Right kidney (tissue), 9 donors: ENCODE data around the gene FAM184B.

Experiments
- DNase-seq: peaks from one replicate; pipeline ENCODE4 v3.0.0-alpha.2; 2016
- long read RNA-seq, 8 donors: transcript quantifications; one replicate each; lab custom pipeline, GENCODE V29; 2026

FAM184B gene
- long read RNA-seq, donor 1 = 0 reads
- long read RNA-seq, donor 2, full-length matches to known transcripts = 1 of 1 reads
- long read RNA-seq, donor 2, partial matches to known transcripts = 0 of 1 reads
- long read RNA-seq, donor 2, other reads (novel, unspliced or antisense) = 0 of 1 reads
- long read RNA-seq, donor 3 = 0 reads
- long read RNA-seq, donor 4 = 0 reads
- long read RNA-seq, donor 5 = 0 reads
- long read RNA-seq, donor 6 = 0 reads
- long read RNA-seq, donor 7 = 0 reads
- long read RNA-seq, donor 8 = 0 reads

DNA sequence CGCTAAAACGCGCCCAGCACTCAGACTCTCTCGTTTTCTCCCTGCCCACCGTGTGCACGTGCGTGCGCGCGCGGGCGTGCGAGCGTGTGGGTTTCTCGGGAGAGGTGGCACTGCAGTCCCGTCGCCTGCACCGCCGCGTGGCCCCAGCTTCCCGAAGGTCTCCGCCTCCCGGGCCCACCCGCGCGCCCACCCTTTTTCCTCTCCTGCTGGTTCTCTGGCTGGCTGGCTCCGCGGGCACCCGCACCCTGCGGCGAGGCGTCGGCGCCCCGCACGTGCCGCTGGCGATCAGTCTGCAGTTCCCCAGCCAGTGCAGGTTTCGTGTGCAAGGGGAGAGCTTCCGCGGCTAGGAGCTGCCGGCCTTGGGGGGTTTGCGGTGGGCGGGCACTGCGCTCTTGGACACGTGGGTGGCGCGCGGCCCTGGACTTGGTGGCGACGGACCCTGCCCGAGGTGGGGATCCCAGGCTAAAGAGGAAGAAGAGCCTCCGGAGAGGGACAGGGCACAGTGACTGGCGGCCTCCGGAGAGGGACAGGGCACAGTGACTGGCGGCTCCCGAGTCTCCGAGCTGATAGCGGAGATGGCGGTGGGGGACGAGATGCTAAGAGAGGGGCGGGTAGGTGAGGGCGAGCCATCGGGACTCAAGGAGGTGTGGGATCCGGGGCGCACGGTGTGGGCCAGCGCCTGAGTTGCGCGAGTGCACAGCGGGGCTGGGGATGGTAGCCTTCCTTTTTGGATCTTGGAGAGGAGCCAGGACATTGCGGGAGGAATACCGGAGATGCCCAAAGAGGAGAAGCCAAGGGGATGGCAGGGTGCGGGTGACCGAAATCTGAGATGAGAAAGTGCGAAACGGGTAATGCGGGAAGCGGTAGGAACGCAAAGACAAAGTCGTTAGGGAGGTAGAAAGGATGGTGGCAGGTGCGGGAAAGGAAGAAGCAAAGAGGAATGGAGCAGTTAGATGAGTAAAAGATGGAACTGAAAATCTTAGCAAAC lies at the start of gene FAM184B:
Gene FAM184B, minus strand, starts transcription at position 322 of the 988 bp plus-strand sequence. CDS start 322 bp downstream, outside the sequence.
- peak; percentile 75 for DNase-seq

DNA sequence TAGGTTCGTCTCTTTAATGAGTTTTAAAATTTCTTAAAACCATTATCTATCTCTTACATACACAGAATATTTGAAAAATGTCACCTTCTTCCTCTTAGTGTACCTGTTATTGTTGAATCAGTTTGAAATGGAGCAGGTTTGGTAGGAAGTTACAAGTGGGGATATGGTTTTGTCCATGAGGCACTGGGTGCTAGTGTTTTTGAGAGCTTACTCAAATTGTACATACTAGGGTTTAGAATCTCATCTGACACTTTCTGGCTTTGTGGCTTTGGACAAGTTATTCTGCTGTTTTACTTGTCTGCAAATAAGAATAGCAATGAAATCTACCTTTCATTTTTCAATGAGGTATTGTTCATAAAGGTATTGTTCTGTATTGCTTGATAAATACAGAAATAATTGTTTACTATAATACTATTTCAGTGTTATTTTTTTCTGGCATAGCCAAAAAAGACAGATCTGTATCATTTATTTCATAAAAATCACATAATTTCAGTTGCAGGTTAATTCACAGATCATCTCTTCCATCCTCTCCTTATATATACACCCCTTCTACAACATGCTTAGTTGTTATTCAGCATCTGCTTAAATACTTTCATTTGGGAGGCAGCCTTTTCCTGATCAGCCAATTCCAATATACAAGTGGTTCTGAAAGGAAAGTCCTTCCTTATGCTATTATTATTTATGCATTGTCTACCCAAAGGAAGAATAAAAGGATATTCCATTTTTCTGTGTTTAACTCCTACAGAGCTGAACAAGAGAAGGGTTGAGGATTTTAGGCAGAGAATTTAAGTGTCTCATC lies 42.6 kb upstream of the FAM184B start:
- DNase-seq = no peak

DNA sequence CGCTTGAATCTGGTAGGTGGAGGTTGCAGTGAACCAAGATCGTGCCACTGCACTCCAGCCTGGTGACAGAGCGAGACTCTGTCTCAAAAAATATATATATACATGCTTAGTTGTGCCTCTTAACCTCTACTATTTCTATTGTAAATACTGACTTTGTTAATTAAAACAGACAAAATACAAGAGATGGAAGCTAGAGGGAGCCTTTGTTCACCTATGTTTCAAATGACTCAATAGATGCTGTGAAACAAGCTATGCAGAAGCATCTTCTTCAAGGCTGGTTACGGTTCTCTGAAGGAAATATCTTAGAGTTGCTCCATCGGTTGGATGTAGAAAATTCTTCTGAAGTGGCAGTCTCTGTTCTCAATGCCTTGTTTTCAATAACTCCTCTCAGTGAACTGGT lies 35.6 kb upstream of the FAM184B start:
- peak; percentile 13 for DNase-seq

DNA sequence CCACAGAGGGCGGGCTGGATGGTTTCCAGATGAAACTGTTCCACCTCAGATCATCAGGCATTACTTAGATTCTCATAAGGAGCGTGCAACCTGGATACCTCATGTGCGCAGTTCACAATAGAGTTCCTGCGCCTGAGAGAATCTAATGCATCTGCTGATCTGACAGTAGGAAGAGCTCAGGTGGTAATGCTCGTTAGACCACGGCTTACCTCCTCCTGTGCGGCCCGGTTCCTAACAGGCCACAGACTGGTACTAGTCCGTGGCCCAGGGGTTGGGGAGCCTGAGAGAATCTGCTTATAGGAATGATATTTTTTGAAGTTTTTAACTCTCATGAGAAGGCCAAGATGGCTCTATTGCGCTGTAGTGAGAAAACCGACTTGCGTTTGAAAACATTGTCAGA lies 34.7 kb upstream of the FAM184B start:
- no peak for DNase-seq

DNA sequence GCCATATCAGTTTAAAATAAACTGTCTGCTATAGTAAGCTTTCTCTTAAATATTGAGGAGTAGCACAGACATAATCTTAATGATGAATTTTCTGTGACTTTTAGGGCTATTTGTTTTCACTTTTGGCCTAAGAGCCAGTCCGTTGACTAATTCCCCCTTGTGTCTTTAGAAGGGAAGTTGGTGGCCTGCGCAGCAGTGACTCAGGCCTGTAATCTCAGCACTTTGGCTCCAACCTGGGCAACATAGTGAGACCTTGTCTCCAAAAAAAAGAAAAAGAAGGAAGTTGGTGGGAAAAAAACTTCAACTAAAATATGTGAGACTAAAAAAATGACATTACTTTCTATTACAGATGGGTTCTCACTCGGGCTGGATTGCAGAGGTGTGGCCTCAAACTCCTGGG lies 32.7 kb upstream of the FAM184B start:
- no peak for DNase-seq

DNA sequence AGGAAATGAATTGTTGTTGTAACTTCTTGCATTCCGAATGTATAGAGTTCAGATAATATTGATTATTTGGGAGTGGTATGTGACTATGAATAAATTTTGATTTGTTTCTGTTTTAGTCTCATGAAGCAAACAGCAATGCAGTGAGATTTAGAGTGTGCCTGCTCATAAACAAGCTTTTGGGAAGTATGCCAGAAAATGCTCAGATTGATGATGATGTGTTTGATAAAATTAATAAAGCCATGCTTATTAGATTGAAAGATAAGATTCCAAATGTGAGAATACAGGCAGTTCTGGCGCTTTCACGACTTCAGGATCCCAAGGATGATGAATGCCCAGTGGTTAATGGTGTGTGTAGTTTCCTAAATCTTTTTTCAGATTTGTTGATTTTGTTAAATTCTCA lies 31.4 kb upstream of the FAM184B start:
- DNase-seq = no peak

DNA sequence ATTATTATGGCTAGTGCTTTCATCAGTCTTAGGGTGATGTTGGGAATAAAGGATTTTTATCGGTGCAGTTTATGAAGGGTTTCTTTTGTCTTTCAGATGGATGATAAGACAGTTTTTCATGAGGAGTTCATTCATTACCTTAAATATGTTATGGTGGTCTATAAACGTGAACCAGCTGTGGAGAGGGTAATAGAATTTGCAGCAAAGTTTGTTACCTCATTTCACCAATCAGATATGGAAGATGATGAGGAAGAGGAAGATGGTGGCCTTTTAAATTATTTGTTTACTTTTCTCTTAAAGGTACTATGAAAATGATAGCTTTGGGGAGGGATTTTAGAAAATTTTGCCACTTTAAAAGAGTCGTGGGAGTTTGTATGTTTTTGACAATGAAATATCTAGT lies 30.7 kb upstream of the FAM184B start:
- DNase-seq = no peak

DNA sequence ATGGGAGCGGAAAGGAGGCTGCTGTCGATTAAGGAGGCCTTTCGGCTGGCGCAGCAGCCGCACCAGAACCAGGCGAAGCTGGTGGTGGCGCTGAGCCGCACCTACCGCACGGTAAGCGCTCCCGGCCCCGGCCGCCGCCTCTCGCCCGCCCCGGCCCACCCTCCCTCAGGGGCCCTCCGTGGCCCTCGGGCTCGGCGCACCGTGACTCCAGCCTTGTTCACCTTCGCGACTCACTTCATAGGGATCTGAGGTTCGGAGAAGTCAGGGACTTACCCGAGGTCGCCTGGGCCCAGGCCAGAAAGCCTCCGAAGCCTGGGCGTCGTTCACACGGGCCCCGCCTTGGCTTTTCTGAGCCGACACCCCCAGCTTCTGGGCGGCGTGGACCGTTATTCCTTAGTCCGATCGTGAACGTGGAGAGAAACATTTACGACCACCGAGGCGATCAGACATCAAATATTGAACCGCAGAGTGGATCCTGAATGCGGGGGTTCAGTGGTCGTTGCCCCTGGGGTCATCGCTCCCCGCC lies 29.7 kb upstream of the FAM184B start:
- no peak for DNase-seq

DNA sequence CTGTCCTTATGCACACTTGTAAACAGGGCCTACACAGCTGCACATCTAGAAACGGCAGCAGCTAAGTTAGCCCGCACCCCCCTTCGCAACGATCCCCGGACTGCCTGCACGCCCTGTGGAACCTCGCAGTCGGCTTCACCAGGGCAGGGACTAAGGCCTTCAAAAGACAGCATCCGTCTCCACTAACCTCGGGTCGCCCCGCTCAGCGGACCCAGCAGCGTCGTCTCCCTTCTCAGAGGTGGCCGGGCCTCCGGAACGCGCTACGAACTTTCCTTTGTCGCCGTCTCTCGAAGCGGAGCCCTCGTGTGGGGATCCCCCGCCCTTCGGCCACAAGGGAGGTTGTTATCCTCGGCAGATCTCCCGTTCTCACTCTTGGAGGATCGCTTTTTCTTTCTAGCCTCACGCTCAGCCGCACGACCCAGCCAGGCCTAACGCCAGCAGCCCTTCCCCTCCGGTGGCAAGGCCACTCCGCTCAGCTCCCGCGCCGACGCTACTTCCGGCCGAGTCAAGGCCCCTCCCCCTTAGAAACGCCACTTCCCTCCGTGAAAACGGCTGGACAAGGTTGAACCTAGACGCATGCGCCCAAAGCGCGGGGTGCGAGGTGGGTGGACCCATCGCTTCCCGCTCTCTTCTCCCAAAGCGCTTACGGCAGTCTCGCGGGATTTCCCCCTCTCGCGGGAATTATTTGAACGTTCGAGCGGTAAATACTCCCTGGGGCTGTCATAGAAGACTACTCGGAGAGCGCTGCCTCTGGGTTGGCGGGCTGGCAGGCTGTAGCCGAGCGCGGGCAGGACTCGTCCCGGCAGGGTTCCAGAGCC lies 29.0 kb upstream of the FAM184B start, which contains the start of the genes DCAF16 and NCAPG:
Gene DCAF16, minus strand, starts transcription at position 498 of the 818 bp plus-strand sequence. CDS start 6,616 bp downstream, outside the sequence.
Gene NCAPG, plus strand, starts transcription at position 720 of the 818 bp plus-strand sequence. CDS start 99 bp downstream, outside the sequence.
- peak; percentile 95 for DNase-seq

DNA sequence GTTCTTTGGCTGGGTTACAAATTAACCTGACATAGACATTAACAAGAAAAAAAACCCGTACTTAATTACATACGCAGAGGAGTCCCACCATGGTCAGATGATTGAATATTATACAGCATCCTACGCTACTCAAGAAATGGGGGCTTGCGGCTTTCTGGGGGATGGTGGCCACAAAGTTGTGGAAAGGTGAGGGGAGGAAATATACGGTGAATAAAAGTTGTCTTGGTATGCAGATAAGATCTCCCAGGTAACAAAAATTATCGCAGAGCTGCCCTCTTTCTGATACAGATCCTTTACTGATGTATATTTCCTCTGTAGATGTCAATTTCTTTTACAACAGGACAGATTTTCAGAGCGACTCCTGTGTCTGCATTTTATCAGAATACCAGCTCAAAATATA lies 28.2 kb upstream of the FAM184B start:
- DNase-seq = no peak

DNA sequence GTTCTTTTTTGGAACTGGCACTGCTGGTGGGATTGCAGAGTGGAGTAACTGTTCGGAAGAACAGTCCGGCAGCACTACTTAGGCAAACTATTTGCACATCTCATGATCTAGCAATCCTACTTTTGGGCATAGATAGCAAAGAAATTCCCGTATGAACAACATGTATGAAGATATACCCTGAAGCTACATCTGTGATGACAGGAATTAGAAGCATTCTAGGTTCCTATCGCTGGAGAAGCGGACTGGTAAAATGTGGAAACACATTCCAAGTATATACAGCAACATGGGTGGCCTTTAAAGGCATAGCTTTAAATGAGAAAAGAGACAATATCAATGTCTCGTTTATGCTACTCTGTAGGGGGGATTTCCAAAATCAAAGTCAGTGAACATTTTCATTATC lies 26.0 kb upstream of the FAM184B start:
- DNase-seq = no peak

DNA sequence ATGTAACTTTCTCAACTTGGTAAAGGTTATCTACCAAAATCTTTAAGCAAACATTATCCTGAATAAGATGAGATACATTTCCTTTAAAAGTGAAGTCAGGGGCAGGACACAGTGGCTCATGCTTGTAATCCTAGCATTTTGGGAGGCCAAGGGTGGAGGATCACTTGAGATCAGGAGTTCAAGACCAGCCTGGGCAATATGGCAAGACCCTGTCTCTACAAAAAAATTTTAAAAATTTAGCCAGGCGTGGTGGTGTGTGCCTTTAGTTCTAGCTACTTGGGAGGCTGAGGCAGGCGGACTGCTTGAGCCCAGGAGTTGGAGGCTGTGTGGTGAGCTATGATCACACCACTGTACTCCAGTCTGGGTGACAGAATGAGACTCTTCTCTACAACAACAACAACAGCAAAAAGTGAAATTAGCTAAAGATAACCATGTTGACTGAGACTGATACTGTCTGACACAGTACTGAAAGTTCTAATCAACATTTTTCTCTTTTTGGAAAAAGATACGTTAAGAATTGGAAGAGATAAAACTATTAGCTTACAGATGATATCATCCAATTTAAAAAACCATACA lies 24.2 kb upstream of the FAM184B start:
- no peak for DNase-seq

DNA sequence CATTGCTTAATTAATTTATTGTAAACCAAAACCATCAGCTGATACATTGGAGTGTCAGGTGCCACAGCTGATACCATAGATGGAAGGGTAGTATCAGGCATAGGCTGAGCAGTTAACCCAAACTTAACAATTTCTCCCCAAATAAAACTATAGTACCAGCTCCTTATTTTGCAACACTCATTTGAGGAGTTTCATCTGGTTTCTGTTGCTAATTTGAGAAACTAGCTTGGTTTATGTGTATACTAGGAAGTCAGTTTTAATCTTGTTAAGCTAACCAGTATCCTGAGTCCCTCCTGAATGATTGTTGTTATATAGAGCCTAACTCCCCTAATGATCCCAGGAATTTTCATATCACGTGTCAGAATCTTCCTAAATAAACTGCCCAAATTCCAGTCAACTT lies 16.4 kb upstream of the FAM184B start:
- no peak for DNase-seq

DNA sequence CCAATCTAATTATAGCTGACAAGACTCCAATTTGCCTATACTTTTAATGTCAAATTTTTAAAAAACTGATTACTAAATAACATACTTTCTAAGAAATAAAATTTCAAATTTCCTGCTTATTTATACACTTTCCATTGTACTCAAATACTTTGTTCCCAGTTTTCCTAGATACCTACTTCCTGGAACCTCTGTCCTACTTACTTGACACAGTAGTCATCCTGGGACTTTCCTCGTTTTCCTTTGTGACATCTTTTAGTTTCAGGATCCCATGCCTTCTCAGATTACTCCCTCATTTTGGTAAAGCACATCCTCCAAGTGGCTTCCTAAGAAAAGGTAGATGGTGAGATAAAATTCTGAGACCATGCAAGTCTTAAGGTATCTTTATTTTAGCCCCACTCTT lies 13.3 kb upstream of the FAM184B start:
- DNase-seq = no peak

DNA sequence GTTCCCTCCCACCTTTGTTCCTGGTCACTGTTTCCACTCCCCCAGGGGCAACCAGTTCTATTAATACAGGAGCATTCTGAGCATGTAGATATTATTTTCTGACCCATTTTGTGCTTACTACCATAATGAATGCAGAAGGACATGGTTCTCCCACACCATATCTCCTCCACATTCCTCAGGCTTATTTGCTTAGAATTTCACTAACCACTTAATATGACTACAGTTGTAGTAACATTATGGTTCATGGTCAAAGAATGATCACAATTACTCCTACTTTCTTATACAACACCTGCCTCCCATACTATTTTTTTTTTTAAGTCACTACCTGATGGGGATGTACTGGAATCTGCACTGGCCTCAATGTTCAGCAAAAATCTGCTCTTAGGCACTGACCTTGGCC lies 7.5 kb upstream of the FAM184B start:
- no peak for DNase-seq

DNA sequence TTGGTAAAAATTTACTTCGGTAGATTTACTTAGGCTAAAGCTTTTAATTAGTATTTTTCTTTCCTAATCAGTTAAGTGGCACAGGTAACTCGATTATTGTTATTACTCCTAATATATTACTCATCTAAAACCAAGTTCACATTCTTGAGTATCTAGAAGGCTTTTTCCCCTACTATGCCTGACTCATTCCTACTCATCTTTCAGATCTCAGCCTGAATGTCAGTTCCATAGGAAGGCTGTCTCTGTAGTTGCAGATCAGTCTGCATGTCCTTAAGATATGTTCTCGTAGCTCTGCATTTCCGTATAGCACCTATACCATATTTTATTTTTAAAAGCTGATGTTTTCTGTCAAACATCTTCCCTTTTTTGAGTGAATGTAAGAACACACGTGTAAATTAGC lies 5.9 kb upstream of the FAM184B start:
- DNase-seq = no peak

DNA sequence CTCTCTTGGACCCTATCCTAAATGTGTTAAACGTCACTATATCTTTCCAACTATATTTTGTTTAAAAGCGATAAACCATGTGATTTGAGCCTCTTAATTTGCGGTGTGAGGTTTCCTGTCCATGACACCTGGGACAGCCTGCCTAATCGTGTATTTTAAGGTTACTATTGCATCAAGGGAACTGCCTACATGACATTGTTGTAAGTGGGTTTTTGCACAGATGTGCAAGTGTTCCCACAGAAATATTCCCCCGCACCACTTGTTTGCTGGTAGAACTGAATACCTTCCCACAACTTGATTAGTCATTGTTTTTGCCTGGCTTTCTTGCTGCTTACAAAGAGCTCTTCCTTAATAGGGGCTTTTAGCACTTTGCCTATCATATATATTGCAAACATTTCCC lies 5.1 kb upstream of the FAM184B start:
- DNase-seq = no peak

DNA sequence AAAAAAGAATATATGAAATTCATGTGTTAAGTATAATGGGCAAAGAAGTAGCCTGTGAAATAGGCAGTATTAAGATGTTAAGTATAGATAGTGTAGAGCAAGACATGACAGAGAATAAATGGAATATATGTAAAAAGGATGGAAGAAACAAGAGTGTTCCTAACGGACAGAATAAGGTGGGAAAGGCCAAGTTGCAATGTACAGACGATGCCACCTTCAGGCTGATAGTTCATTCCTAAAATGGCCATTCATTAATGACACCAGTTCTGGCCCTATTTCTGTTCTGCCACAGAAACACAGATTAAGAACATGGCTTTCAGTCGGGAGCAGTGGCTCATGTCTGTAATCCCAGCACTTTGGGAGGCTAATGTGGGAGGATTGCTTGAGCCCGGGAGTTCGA lies 4.4 kb upstream of the FAM184B start:
- no peak for DNase-seq

DNA sequence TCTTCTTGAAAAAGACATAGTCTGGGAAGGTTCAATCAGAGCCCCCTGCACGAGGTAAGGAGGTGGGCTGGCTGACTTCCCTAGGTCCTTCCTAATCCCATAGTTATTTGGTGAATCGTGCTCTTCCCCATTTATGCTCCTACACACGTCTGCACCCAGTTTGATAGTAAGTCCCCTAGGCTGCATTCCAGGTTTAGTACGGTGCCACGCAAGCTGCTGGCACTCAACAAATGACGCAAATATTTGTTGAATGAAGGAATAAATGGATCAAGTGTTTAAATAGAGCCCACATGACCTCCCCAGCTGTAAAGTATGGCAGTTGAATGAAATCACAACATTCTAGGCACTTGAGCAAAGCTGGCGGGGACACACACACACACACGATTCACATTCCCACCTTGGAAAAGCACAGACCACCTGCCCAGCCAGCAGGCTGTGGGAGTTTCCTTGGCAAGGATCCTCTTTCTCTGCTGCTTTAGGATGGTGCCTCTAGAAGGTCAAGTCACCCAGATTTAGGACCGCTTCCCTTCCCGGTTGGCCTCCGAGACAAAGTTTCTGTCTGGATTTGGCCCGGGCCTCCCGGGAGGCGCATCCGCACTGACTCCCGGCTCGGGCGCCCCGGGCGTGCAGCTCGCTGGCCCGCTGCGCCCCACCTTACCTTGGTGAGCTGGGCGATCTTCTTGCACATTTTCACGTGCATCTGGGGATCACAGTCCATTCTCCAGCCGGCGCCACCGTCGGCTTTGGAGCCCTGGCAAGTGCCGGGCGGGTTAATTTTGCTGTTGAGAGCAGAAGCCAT lies 721 bp downstream of the FAM184B start:
- DNase-seq = no peak

DNA sequence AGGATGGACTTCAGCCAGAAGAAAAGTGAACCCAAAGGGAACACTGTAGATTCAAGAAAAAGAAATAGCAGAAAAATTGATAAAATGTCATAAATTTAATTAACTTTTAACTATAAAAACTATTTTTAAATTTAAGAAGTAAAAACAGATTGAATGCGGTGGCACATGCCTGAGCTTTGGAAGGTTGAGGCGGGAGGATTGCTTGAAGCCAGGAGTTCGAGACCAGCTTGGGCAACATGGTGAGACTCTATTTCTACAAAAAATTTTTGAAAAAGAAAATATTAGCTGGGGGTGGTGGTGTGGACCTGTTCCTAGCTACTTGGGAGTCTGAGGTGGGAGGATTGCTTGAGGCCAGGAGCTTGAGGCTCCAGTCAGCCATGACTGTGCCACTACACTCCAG lies 3.0 kb downstream of the FAM184B start:
- no peak for DNase-seq
